ENCODE results near the gene BACE1.

The BACE1 gene

DNA sequence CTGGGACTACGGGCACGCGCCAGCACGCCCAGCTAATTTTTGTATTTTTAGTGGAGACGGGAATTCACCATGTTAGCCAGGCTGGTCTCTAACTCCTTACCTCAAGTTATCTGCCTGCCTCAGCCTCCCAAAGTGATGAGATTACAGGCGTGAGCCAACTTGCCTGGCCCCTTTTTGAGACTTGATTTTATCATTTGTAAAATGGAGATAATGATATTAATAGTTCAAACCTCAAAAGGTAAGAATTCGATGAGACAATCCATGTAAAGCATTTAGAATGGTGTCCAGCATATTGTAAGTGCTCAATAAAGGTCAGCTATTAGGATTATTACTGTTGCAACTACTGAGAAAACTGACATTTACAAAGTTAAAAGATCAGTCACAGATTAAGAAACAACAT is 2.7 kb upstream of the BACE1 start:
- no peak overlapping the region for H3K4me3 ChIP-seq (ENCODE audit: low read depth, low read length)
- TF ChIP-seq, protein P1, sequence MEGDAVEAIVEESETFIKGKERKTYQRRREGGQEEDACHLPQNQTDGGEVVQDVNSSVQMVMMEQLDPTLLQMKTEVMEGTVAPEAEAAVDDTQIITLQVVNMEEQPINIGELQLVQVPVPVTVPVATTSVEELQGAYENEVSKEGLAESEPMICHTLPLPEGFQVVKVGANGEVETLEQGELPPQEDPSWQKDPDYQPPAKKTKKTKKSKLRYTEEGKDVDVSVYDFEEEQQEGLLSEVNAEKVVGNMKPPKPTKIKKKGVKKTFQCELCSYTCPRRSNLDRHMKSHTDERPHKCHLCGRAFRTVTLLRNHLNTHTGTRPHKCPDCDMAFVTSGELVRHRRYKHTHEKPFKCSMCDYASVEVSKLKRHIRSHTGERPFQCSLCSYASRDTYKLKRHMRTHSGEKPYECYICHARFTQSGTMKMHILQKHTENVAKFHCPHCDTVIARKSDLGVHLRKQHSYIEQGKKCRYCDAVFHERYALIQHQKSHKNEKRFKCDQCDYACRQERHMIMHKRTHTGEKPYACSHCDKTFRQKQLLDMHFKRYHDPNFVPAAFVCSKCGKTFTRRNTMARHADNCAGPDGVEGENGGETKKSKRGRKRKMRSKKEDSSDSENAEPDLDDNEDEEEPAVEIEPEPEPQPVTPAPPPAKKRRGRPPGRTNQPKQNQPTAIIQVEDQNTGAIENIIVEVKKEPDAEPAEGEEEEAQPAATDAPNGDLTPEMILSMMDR (IDR thresholded peaks at IDR 0.05; ENCODE audit: low read depth, low read length): no peak

- peak overlapping the region; percentile 82 for H3K4me3 ChIP-seq (ENCODE audit: low read depth, low read length)
- TF ChIP-seq, protein P1 (IDR thresholded peaks at IDR 0.05; ENCODE audit: low read depth, low read length): no peak
Observed at GRCh38 chr11:117315285-117316196, 515 bp downstream of the BACE1 start.

DNA sequence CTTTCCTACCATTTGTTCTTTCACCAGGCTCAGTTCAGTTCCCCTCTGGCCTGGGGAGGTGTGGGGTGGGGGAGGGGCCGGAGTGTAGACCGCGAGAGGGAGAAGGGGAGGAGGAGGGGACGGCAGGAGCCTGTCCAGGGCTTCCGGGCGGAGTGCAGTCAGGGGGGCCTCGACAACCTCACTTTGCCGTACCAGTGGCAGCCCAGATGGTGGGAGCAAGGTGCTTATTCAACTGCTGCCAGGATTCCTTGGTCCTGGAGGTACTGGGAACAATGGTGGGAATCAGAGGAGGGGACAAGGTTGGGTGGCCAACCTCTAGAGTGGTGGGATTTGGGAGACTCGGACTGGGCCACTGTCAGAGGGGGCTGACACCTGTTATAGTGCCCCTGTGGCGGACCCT is 1.2 kb downstream of the BACE1 start:
- TF ChIP-seq, protein P1 (IDR thresholded peaks at IDR 0.05; ENCODE audit: low read depth, low read length): no peak
- H3K4me3 ChIP-seq (ENCODE audit: low read depth, low read length): peak overlapping the region; percentile 82

DNA sequence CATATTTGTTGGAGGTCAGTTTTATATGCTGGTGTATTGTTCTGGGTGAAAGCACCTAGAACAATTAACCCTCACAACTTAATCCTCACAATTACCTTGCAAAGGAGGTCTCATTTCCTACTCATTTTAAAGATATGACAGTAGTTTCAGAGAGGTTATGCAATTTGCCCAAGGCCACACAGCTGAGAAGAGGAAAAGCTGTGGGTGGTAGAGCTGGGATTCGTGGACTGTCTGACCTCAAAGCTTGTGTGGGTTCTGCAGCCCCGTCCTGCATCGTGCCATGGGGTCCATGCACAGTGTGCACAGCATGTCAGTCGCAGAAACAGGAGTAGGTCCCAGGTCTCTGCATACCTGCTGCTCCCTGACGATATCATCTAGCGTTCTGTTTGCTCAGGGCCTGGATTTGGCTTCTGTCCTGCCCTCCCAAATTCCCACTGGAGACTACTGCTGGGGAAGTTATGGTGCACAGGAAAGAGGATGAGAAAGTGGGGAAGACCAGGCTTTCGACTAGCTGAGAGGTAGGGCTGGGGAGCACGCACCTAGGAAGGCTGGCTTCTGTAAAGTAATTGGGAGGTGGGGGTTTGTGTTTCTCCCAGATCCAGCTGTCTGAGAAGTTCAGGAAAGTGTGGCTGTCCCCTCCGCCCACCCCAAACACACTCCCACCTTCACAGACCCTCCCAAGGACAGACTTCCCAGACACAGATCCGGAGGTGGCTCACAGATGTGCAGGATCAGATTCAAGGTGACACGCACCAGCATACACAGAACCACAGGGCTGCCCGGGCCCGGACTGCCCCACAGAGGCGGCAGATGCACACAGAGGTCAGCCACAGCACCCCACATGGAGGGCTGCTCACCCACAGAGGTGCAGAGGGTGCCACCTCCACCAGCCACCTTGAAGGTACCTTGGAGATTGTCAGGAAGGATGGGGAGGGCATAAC is 2.0 kb downstream of the BACE1 start:
- TF ChIP-seq, protein P1 (IDR thresholded peaks at IDR 0.05; ENCODE audit: low read depth, low read length): no peak
- H3K4me3 ChIP-seq (ENCODE audit: low read depth, low read length): peak overlapping the region; percentile 82

DNA sequence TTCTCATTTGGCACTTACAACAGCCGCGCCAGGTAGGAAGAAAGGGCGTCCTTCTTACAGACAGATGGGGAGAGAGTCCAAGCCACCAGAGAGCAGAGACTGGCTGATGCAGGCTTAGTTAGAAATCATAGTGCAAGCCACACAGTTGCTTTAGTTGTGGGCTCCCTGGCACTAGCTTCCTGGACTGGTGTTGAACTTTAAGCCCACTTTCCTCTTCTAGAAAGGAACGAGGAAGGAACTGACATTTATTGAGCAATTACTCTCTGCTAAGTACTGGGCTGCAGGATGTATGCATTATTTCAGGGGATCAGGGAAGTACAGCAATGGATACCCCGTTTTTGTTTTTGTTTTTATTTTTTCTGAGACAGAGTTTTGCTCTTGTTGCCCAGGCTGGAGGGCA is 3.0 kb downstream of the BACE1 start:
- no peak overlapping the region for H3K4me3 ChIP-seq (ENCODE audit: low read depth, low read length)
- TF ChIP-seq, protein P1 (IDR thresholded peaks at IDR 0.05; ENCODE audit: low read depth, low read length): no peak

DNA sequence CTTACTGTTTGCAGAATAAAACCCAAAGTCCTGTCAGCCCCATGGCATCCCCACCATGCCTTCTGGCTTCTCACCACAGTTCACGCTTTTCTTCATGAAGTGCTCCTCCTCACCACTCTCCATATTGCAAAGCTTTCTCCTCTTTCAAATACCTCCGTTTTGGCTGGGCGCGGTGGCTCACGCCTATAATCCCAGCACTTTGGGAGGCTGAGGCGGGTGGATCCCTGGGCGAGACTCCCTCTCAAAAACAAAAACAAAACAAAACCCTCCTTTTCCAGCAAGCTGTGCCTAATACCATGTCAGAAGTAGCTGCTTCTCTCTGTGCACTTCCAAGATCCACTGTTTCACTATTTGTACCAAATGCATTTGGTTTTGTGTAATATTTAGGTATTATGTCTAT is 6.7 kb downstream of the BACE1 start:
- H3K4me3 ChIP-seq (ENCODE audit: low read depth, low read length): no peak overlapping the region
- TF ChIP-seq, protein P1 (IDR thresholded peaks at IDR 0.05; ENCODE audit: low read depth, low read length): no peak
